Activated B cell treated with CpG ODN at 0.5 μM for 24 hours (primary cell): ENCODE measurements around the gene CNOT6L. TPM values are rescaled to one million over a fixed set of nuclear protein-coding genes. Genes with fewer than 3 reads are reported as not detected.

Experiments
- ATAC-seq: fragments of 200-7000 bp; cut with Tn5 transposase; one replicate; pipeline ENCODE4 v1.10.0; 2021; ENCODE audit warnings: low read depth, mild to moderate bottlenecking, moderate library complexity
- CTCF ChIA-PET: fragments of 350-600 bp; sonication (Branson Sonifier 250); formaldehyde crosslinking; loops from one replicate; lab custom pipeline; 2021; ENCODE audit warnings: antibody characterized with exemption; lab: Charles Lee
- POLR2A ChIA-PET: fragments of 350-600 bp; sonication (Branson Sonifier 250); formaldehyde crosslinking; loops from one replicate; lab custom pipeline; 2021; ENCODE audit warnings: antibody characterized with exemption; lab: Charles Lee
- DNase-seq: peaks from one replicate; pipeline ENCODE4 v3.0.0; 2022
- H3K27ac Mint-ChIP-seq: one replicate; pipeline ENCODE4 v1.8.0; 2020; ENCODE audit warnings: mixed read lengths
- H3K27me3 Mint-ChIP-seq: one replicate; pipeline ENCODE4 v1.8.0; 2021; ENCODE audit warnings: mixed read lengths
- H3K36me3 Mint-ChIP-seq: one replicate; pipeline ENCODE4 v1.8.0; 2021; ENCODE audit warnings: low read depth, mixed read lengths
- H3K4me1 Mint-ChIP-seq: one replicate; pipeline ENCODE4 v1.8.0; 2021; ENCODE audit warnings: mixed read lengths
- H3K4me3 Mint-ChIP-seq: one replicate; pipeline ENCODE4 v1.8.0; 2020; ENCODE audit warnings: mild to moderate bottlenecking, mixed read lengths
- H3K9me3 Mint-ChIP-seq: one replicate; pipeline ENCODE4 v1.8.0; 2020; ENCODE audit warnings: mixed read lengths
- intact Hi-C: fragments of 100-400 bp; cut with micrococcal nuclease; formaldehyde crosslinking; loops from one replicate; pipeline ENCODE4 v1.15.1; 2024
- total RNA-seq: library from RNA; stranded (reverse); gene quantifications from 2 replicates; pipeline ENCODE4 v1.2.3, GENCODE V29; 2022
- TF ChIP-seq, protein P1 (sequence below): fragments of 200-600 bp; IDR thresholded peaks from one replicate; pipeline ENCODE4 v1.8.0; 2022; ENCODE audit warnings: antibody characterized with exemption, mild to moderate bottlenecking

The CNOT6L gene
- total RNA-seq, 1 donor from 2014 or later: 75.3 TPM

DNA sequence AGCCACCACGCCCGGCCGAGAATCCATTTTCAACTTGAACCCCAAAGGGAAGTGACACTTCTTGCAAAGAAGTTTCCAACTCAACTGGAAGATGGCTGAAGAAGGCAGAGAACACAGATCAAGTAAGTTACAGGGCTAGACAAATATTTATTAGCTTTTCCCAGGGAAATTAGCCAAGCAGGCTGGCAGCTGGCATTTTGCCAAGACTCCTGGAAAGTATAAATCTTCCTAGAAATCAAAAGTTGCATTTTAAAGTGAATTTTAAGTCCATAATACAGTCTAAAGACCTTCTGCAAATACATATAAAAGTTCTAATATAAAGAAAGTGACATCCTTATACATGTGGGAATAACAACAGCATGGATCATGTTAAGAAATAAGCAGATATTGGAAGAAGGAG, 40.1 kb upstream of the CNOT6L start:
- no peaks in the 10 kb centered on the region for H3K9me3 Mint-ChIP-seq
- intact Hi-C loops: no loop called here
- ATAC-seq: no peak
- DNase-seq: no peak
- H3K27ac Mint-ChIP-seq: no peak overlapping the region
- peaks cover 13% of the 10 kb centered on the region for H3K36me3 Mint-ChIP-seq
- no peaks in the 10 kb centered on the region for H3K27me3 Mint-ChIP-seq
- ChIA-PET CTCF (interaction anchor here (3.8 kb wide), 1 partner anchor 41 kb away, joined by 27 read pairs; the partner anchor contains the start of gene CNOT6L), POLR2A (interaction anchor here (0.7 to 5.2 kb wide), 2 partner anchors 39 to 1659 kb away, joined by 4 to 417 read pairs; partner anchors contain the start of gene CNOT6L)
- peaks cover 63% of the 10 kb centered on the region for H3K4me1 Mint-ChIP-seq
- TF ChIP-seq, protein P1, sequence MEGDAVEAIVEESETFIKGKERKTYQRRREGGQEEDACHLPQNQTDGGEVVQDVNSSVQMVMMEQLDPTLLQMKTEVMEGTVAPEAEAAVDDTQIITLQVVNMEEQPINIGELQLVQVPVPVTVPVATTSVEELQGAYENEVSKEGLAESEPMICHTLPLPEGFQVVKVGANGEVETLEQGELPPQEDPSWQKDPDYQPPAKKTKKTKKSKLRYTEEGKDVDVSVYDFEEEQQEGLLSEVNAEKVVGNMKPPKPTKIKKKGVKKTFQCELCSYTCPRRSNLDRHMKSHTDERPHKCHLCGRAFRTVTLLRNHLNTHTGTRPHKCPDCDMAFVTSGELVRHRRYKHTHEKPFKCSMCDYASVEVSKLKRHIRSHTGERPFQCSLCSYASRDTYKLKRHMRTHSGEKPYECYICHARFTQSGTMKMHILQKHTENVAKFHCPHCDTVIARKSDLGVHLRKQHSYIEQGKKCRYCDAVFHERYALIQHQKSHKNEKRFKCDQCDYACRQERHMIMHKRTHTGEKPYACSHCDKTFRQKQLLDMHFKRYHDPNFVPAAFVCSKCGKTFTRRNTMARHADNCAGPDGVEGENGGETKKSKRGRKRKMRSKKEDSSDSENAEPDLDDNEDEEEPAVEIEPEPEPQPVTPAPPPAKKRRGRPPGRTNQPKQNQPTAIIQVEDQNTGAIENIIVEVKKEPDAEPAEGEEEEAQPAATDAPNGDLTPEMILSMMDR: no peak
- H3K4me3 Mint-ChIP-seq: no peak overlapping the region

GRCh38 chr4:77856152-77856551, 37.0 kb upstream of the CNOT6L start:
- H3K27ac Mint-ChIP-seq: no peak overlapping the region
- ChIA-PET POLR2A (interaction anchor here (2.6 to 3.1 kb wide), 2 partner anchors 36 to 38 kb away, joined by 15 to 29 read pairs; no protein-coding TSS in a partner anchor), CTCF (interaction anchor here (0.8 kb wide), 1 partner anchor 39 kb away, joined by 4 read pairs; no protein-coding TSS in a partner anchor)
- H3K4me1 Mint-ChIP-seq: peaks cover 54% of the 10 kb centered on the region
- no peak overlapping the region for H3K4me3 Mint-ChIP-seq
- ATAC-seq (no peak), DNase-seq (no peak)
- TF ChIP-seq, protein P1: no peak
- H3K27me3 Mint-ChIP-seq: no peaks in the 10 kb centered on the region
- intact Hi-C loops: no loop called here
- H3K9me3 Mint-ChIP-seq: no peaks in the 10 kb centered on the region
- no peaks in the 10 kb centered on the region for H3K36me3 Mint-ChIP-seq

GRCh38 chr4:77854431-77855111, 35.4 kb upstream of the CNOT6L start:
- CTCF ChIA-PET: no interaction called here

DNA sequence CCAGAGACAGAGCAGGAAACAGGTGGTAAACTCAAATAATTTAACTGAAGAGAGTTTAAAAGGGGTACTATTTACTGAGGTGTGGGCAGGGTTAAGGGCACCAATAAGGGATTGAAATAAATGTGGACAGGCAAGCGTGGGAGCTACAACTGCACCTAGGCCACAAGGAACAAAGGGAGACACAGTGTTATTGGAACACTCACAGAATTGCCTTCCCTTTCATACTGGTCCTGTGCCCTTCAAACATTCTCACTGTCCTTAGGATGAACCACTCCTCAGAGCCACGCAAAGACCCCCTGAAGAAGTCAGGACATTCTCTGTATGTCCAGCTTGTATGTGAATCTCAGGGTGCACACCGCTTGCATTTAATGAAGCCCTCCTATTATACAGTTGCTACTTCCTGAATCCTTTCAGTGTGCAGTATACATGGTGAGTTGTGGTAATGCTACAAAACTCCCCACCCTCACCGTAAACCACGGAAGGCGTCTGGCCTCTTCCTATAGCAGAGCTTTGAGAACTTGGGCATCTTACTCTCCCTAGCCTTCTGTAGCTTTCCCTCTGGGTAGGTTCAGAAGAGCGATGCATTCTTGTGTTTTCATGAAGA, 33.8 kb upstream of the CNOT6L start:
- TF ChIP-seq, protein P1: no peak
- H3K9me3 Mint-ChIP-seq: no peaks in the 10 kb centered on the region
- ChIA-PET CTCF (interaction anchor here (1.1 to 2.6 kb wide), 2 partner anchors 9 to 33 kb away, joined by 5 to 11 read pairs; partner anchors contain the start of gene MRPL1), POLR2A (interaction anchor here (0.6 to 3.7 kb wide), 7 partner anchors 9 to 81 kb away, joined by 3 to 54 read pairs (median 9); partner anchors contain the start of genes CNOT6L and MRPL1)
- peak overlapping the region; percentile 91 for H3K27ac Mint-ChIP-seq
- intact Hi-C loops: loop anchor here (1.0 to 2.0 kb wide), 2 partner anchors 9 to 32 kb away; partner anchors contain the start of gene MRPL1
- H3K27me3 Mint-ChIP-seq: no peaks in the 10 kb centered on the region
- peak overlapping the region; percentile 73 for H3K4me3 Mint-ChIP-seq
- DNase-seq (peak; percentile 29), ATAC-seq (peak; percentile 99)
- H3K36me3 Mint-ChIP-seq: no peaks in the 10 kb centered on the region
- peaks cover 46% of the 10 kb centered on the region for H3K4me1 Mint-ChIP-seq

More at GRCh38 chr4:77854431-77855111, 35.4 kb upstream of the CNOT6L start:
- POLR2A ChIA-PET: interaction anchor here (0.6 to 3.7 kb wide), 4 partner anchors 8 to 36 kb away, joined by 3 to 54 read pairs (median 34); partner anchors contain the start of gene MRPL1
- Mint-ChIP-seq H3K9me3 (no peaks in the 10 kb centered on the region), H3K27ac (peak overlapping the region; percentile 91), H3K4me3 (peak overlapping the region; percentile 29), H3K27me3 (no peaks in the 10 kb centered on the region), H3K4me1 (peaks cover 50% of the 10 kb centered on the region), H3K36me3 (no peaks in the 10 kb centered on the region)
- ATAC-seq: no peak
- TF ChIP-seq, protein P1: no peak
- no peak for DNase-seq
- intact Hi-C loops: no loop called here
